Bronchial epithelial cell (primary cell): ENCODE data around the gene REEP3. TPM values are rescaled to one million over a fixed set of nuclear protein-coding genes. Genes with fewer than 3 reads are reported as not detected.

Experiments used
- DNase-seq: peaks from one replicate; pipeline ENCODE4 v3.0.0-alpha.2; 2010; ENCODE audit warnings: low read depth
- FAIRE-seq: peaks from 2 replicates; lab custom pipeline; 2011; peaks lifted over from hg19 to GRCh38; lab: Jason Lieb, UNC
- H3K27me3 ChIP-seq: 2 replicates; pipeline ENCODE4 v1.5.1; 2011; ENCODE audit warnings: low read length; ENCODE audit not compliant: control insufficient read depth, insufficient read depth
- H3K36me3 ChIP-seq: 2 replicates; pipeline ENCODE4 v1.5.1; 2011; ENCODE audit warnings: low read length; ENCODE audit not compliant: control insufficient read depth, insufficient read depth
- H3K4me3 ChIP-seq: 2 replicates; pipeline ENCODE4 v1.5.1; 2011; ENCODE audit warnings: mild to moderate bottlenecking, low read depth, low read length, control low read depth
- total RNA-seq: library from RNA; depleted of rRNA; stranded (reverse); fragments of >200 nt; gene quantifications from 2 replicates; pipeline ENCODE4 v1.2.1, GENCODE V29; 2014
- TF ChIP-seq, protein P1 (sequence below): IDR thresholded peaks from 2 replicates; pipeline ENCODE4 v1.5.1; 2011; ENCODE audit warnings: mild to moderate bottlenecking, moderate library complexity, low read length, control low read depth, inconsistent platforms; ENCODE audit not compliant: insufficient read depth, severe bottlenecking

The REEP3 gene
- total RNA-seq, 1 donor from 2014 or later, result 52.1 TPM

DNA sequence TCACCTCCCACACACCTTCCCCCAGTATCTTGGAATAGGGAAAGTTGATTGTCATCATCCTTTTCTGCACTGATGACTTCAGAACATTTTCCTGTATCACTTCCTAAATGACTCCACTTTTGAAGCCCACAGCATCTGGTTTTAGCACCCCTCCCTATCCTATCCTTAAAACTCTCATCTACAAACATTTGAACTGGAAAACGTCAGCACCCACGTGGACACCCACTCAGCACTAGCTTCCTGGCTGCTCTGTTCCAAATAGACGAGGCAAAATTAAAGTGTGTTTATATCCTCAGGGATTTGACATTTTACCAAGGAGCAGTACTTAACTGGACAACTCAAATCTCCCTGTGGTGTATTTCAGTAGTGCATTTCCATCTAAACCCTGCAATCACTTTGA, 73.9 kb downstream of the REEP3 start:
- DNase-seq, result no peak
- H3K27me3 ChIP-seq, result no peaks in the 10 kb centered on the region
- TF ChIP-seq, protein P1, sequence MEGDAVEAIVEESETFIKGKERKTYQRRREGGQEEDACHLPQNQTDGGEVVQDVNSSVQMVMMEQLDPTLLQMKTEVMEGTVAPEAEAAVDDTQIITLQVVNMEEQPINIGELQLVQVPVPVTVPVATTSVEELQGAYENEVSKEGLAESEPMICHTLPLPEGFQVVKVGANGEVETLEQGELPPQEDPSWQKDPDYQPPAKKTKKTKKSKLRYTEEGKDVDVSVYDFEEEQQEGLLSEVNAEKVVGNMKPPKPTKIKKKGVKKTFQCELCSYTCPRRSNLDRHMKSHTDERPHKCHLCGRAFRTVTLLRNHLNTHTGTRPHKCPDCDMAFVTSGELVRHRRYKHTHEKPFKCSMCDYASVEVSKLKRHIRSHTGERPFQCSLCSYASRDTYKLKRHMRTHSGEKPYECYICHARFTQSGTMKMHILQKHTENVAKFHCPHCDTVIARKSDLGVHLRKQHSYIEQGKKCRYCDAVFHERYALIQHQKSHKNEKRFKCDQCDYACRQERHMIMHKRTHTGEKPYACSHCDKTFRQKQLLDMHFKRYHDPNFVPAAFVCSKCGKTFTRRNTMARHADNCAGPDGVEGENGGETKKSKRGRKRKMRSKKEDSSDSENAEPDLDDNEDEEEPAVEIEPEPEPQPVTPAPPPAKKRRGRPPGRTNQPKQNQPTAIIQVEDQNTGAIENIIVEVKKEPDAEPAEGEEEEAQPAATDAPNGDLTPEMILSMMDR, result no peak
- no peak for FAIRE-seq
- H3K4me3 ChIP-seq, result no peak overlapping the region
- peaks cover 2% of the 10 kb centered on the region for H3K36me3 ChIP-seq

DNA sequence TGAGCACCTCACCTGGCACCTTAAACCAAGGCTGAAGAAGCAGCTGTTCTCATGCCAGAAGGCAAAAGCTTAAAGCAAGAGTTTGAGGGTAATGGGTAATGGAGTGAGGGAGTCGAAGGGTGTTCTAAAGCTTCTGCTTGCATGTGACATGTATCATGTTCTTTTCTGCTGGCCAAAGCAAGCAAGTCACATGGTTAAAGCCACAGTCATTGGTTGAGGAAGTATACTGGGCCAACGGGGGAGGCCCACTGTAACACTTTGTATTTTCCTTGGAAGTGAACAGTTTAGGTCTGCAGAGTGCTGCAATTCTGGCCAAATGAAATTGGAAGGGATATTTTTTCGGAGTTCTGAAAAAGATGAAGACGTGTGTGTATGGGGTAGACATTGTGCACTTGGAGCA, 75.7 kb downstream of the REEP3 start:
- TF ChIP-seq, protein P1, result no peak

DNA sequence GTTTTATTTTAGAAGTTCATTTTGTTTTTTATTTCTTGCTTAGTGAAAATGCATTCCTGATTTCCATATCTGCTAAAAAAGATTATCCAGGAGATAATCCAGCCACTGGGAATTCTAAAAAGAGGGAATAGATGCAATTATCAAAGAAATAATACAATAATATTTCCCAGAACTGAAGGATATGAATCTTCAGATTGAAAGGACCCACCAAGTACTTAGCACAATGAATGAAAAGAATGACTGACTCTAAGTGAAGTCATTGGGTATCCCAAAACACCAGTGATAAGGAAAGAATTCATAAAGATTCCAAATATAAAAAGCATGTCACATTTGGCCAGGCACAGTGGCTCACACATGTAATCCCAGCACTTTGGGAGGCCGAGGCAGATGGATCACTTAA, 79.3 kb downstream of the REEP3 start:
- H3K36me3 ChIP-seq, result peaks cover 4% of the 10 kb centered on the region
- FAIRE-seq, result no peak
- H3K4me3 ChIP-seq, result no peak overlapping the region
- no peaks in the 10 kb centered on the region for H3K27me3 ChIP-seq
- TF ChIP-seq, protein P1, result no peak
- DNase-seq, result no peak

More for the DNA sequence above, 75.7 kb downstream of the REEP3 start:
- Histone ChIP-seq H3K36me3 (peaks cover 4% of the 10 kb centered on the region), H3K27me3 (no peaks in the 10 kb centered on the region), H3K4me3 (no peak overlapping the region)
- DNase-seq, result no peak
- FAIRE-seq, result no peak

DNA sequence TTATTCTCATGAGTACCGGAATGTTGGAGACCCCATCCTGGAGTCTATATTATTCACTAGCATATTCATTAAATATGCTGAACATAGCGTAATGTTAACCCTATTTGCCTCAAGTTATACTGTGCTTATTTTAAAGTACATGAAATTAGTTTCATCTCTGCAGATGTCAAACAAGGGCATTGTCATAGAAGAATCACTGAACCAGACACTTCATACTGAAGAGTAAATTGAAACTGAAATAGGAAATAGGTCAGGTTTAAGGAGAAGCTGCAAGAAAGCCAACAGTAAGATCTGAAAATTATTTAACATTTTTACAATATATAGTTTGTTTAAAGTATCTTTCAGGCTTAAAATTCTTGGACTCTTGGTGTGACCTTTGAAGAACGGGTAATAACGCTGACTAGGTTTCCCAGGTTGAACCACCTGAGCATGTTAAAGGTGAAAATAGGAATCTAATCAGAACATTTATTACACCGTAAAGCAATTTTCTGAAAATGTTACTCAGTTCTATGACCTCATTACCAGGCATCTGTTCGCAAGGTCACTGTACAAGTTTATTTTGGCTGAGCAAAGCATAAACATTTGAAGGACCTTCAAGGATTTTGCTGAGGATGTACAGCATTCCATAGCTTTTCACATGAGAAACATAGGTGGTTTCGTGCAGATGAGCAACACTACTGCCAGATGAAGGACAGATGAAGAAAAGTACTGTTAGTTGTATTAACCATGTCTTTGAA, 82.7 kb downstream of the REEP3 start:
- FAIRE-seq (no peak), DNase-seq (no peak)
- peaks cover 2% of the 10 kb centered on the region for H3K36me3 ChIP-seq
- H3K4me3 ChIP-seq, result no peak overlapping the region
- TF ChIP-seq, protein P1, result no peak
- H3K27me3 ChIP-seq, result no peaks in the 10 kb centered on the region

DNA sequence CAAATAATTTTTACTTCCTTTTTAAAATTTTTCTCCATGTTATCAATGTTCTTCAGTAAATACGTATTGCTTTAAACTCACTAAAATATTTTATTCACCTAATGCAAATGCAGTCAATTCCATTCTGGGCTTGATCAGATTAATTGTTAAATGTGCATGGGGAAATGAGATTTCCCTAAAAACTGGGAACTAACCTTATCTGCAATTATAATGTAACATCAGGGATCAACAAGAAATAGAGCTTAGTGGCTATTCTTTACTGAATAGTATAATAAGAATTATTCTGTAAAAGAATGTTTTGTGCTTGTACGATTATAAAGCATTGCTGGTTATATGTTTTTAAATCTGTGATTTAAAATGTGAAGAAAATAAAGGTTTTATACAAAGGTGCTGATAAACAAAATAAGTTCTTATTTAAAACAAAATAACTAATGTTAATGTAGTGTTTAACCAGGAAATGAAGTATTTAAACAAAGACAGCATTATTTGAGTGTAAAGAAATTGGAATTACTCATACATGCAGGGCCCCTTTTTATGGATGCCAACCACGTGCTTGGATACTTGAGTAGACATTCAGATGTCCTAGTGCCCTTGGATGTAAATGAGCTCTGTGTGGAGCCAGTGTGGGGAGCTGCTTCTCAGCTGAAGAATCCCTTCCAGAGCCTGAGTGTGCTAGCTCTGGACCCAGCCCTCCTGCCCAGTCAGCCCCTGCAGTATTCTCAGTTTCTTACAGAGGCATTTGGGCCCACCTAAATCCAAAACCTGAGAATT, 84.2 kb downstream of the REEP3 start:
- no peak for DNase-seq
- FAIRE-seq, result no peak
- TF ChIP-seq, protein P1, result no peak
- peaks cover 3% of the 10 kb centered on the region for H3K36me3 ChIP-seq
- no peak overlapping the region for H3K4me3 ChIP-seq
- no peaks in the 10 kb centered on the region for H3K27me3 ChIP-seq
